GM19324 (cell line): ENCODE results near the gene NOP16.

ENCODE experiments used
- ATAC-seq: cut with Tn5 transposase; IDR thresholded peaks from one replicate; pipeline ENCODE4 v1.9.1; 2021; ENCODE audit warnings: mild to moderate bottlenecking, moderate library complexity; ENCODE audit not compliant: unreplicated experiment, low FRiP score

NOP16 gene

DNA sequence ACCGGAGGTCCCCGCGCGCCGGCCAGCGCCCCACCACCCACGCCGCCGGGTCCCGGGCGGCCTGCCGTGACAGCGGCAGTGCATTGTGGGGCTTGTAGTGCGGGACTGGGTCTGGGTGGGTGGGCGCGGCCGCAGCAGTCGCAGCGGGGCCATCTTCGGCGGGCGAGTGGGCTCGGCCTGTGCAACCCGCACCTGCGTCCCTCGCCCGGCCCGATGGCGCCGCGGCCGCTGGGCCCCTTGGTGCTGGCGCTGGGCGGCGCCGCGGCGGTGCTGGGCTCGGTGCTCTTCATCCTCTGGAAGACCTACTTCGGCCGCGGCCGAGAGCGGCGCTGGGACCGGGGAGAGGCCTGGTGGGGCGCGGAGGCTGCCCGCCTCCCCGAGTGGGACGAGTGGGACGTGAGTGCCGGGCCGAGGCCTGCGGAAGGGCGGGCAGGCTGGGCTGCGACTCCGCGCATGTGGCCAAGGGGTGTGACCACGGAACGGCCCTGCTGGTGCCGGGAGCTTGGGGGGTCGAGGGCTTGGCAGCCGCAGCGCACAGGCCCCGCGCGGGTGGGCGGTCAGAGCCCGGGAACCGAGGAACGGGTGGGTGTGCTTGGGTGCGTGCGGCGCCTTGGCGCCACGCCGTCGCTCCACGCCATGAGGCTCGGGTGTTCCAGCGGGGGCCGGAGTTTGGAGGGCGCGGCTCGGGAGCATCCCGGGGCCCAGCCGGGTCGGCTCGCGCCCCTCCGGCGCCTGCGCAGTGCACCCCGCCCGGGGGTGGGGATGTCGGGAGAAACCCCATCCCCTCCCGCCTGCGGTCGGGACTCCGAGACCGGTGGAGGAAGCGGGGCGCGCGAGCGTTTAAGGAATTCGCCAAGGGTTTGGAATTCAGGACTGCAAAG lies 22.8 kb downstream of the NOP16 start, which contains the start of gene ARL10:
ARL10 (plus strand) TSS at position 137 of the 881 bp plus-strand sequence; CDS start at position 214, 77 bp downstream.
- peak; percentile 40 for ATAC-seq

- ATAC-seq, result no peak
These were observed 23.5 kb downstream of the NOP16 start for GRCh38 chr5:176364765-176365350.

DNA sequence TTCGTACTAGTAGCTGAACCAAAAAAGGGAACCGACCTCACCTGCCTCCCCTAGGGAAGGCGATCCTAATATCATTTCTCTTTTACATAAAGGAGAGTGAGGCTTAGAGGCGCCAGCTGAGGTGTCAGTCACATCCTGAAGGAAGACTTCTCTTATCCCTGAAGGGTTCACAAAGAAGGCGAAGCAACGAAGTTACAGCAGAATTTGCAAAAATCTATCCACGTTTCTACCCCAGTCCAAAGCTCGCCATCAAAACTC lies 26.2 kb downstream of the NOP16 start:
- peak; percentile 1 for ATAC-seq

DNA sequence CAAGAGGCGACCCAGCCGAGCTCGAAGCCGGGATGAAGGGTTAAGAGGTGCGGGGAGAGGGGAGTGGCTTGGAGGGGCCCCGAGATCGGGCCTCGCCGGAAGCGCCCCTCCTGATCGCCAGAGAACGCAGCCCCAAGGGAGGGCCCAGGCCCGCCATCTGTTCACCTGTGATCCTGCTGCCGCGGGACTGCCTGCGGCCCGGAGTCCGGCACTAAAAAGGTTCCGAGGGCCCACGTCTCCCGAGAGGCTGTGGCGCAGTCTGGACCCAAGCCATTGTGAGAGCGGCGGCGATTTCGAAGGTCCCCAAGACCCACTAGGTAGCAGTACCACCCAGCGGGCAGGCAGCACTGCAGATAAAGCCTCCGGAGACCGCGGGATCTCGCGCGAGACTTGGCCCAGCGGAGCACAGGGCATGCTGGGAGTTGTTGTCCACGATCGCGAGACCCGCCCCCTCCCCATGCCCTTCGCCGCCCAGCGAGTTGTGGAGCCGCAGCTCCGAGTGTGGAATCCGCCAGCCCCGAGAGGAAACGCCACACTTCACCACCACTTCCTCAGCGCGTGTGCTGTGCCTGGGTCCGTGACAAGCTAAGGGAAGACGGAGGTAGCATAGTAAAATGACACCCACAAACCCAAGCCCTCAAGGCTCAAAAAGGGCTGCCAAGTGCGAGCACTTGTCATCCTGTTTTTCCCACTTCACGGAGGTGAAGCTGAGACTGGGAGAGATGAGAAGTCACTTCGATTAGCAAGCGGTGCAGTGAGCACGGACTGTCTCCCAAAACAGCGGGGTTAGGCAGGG lies 26.8 kb downstream of the NOP16 start, which contains the start of gene KIAA1191:
KIAA1191 (minus strand) TSS at position 328 of the 796 bp plus-strand sequence. CDS start 2,256 bp downstream, outside the sequence.
- ATAC-seq, result peak; percentile 90

- no peak for ATAC-seq
These were observed 27.4 kb downstream of the NOP16 start for GRCh38 chr5:176360894-176361436.

DNA sequence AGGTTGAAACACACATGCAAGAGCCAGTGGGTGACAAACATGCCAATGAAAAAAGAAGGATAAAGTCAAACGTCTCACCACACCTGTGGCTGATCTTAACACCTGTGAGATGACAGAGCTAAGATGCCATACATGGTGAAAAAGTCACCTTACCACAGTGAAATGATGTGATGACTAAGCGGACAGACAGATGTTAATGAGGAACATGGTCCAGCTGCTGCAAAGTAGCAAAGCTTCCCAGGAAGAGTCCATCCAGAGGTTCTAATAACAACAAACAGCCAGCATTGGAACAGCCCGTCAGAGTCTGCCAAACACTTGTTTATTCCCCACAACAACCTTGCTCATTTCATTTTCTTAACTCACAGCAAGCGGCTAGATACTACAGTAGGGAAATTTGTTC lies 28.7 kb downstream of the NOP16 start:
- no peak for ATAC-seq

- ATAC-seq, result no peak
These were observed 32.2 kb downstream of the NOP16 start for GRCh38 chr5:176356179-176356566.

DNA sequence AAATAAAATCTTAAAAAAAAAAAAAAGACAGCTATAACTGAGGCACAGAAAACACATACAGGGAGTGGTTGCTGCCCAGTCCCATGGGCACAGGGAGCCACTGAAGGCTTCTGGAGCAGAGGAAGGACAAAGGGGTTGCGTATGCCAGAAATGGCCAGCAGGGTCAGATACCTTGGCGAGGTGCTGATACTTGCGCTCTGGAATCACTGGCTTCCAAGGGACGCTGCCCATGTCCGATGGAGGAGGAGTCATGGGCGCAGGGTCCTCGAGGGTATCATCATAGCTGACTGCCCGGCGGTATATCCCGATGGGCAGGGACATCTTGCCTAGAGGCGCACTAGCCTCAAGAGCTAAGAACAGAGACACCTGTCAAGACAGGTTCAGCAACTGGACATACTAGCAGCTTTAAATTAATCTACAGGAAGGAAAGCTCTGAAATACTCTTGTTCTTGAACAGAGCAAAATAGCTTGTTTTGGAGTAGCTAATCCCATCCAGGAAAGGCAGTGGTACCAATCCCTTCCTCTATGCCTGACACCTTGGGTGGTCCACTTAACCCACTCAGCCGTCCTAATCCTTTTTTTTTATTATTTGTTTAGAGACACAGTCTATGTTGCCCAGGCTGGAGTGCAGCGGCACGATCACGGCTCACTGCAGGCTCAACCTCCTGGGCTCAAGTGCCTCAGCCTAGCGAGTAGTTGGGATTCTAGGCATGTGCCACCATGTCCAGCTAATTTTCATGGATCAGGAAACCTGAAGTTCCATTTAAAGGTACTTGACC lies 32.8 kb downstream of the NOP16 start:
- ATAC-seq, result no peak

GRCh38 chr5:176353533-176353932 lies 34.9 kb downstream of the NOP16 start:
- no peak for ATAC-seq

DNA sequence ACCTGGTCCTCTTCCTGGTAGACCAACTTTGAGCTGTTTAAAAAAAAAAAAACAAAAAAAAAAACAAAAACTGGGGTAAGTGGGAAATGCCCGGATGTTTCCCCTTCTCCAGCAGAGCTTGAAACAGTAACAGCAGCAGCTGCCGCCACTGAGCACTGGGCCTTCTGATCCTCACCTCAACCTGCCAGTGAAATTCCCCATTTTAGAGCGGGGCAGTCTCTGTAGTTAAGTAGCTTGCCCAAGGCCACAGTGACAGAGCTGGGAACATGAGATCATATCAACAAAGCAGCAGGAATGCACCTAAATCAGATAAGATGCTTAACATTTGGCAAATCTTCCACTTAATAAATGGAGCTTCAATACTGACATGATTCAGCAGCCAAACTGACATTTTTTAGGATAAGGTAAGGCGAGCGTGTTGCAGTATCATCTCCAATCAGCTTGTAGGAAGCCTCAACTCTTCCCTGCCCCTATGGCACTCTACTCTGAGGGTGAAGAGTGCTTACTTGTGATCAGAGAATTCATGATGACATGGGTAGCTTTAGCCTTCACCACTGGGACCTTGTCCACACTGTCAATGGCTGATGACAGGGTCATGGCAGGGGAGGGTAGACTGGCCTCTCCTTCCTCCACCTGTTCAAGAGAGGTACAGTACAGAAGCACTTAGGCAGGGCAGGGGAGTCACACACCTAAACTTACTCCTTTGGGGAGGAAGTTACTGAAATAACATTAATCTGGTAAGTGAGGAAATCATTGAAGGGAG lies 36.1 kb downstream of the NOP16 start:
- no peak for ATAC-seq

- ATAC-seq, result no peak
These were observed 38.0 kb downstream of the NOP16 start for GRCh38 chr5:176350416-176350815.

DNA sequence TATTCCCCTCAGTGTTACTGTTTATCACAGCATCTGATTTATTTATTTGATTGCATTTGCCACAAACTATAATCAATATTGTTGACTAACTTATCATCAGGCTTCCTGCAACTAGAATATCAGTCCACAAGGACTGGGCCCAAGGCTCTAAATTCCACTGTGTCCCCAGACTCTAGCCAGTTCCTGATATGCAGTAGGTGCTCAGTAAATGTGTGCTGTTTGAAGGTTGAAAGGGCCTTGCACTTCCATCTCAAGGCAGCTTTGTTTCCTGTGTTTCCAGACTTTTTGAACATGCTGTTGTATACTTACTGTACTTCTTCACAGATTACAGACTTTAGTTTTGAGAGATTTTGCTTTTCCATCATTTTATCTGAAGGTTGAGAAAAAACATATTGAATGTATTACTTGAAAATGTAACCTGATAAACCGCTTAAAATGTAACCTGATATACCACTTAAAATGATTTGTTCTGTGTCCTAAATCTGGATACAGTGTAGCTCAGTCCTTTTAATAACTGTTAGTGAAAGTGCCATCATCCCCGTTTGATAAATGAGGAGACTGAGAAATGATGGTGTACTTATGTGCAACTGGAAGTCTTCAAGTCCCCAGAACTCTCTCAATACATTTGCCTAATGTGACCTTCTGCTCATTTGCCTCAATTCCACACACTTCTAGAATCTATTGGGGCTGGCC lies 45.5 kb downstream of the NOP16 start:
- ATAC-seq, result no peak

- ATAC-seq, result no peak
These were observed 46.3 kb downstream of the NOP16 start for GRCh38 chr5:176342158-176342483.

DNA sequence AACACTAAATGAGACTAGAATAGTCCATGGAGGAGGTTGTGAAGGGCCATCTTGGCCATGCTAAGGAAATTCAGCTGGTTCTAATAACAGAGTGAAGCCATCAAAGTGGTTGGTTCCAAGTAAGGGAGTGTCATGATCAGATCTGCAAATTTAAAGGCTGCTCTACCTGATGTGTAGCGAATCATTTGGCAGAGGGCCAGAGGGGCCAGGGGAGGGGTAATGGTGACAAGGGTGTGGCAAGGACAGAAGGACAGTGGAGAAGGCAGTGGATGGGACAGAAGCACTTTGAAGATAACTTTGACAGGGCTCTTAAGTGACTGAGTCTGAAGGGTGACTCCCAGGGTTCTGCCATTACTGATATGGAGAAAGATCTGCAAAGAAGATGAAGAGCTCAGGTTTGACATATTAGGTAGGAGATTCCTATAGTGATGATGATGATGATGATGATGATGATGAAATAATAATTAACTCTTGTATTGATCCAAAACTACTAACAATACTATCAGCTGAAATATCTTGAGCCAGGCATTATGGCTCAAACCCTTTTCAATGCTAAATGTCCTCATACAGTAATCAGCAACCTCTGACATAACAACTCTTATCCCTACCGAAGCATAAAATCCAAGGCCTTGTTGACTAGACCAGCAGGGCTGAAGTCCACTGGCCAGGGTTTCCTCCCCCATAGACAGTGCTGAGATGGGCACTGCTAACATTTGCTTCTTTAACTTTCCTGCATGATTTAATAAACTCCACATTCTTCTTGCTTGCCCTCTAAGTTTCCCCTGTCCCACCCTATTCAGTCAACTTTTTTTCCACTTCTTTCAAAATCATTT lies 46.9 kb downstream of the NOP16 start:
- no peak for ATAC-seq

GRCh38 chr5:176339304-176339703 lies 49.1 kb downstream of the NOP16 start:
- no peak for ATAC-seq

GRCh38 chr5:176337913-176338312 lies 50.5 kb downstream of the NOP16 start:
- ATAC-seq, result no peak

DNA sequence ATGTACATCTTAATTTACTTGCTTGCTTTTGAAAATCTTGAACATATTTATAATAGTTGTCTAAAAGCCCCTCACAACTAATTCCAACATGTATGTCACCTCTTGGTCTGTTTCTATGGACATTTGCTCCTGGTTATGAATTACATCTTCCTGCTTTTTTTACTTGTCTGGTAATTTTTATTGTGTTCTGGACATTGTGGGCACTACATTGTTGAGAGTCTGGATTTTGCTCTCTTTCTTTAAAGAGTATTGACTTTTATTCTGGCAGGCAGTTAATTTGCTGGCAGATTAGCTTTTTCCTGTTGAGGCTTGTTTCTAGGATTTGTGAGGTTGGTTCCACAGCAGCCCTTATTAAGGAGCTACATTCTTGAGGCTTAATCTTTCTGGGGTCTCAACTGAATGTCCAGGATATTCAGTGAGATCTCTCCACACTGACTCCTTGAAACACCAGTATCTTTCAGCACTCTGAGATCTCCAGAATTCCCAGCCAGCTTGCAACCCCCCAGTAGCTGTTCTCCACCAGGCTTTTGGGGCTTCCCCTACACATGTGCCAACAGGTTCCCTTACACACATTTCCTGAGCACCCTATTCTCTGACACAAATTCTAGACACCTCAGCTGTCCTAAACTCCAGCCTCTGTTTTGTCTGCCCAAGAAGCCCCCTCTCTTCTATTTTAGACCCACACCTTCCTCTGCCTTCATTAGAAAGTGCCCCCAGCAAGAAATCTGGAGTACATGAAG lies 54.2 kb downstream of the NOP16 start:
- ATAC-seq, result no peak
